HEK293 (cell line): ENCODE measurements around the gene MLX.
A peak's percentile ranks its signal among the peaks of the same experiment; 100 is the strongest.

Experiments used
- HOXC10 ChIP-seq: sonication (generic); formaldehyde crosslinking; IDR thresholded peaks from 2 replicates; pipeline ENCODE4 v1.8.1; 2023; ENCODE audit warnings: mild to moderate bottlenecking, missing genetic modification reagents
- IKZF3 ChIP-seq: fragments of 450-650 bp; IDR thresholded peaks from 2 replicates; pipeline ENCODE4 v1.5.0; 2018; ENCODE audit warnings: missing biosample characterization, mild to moderate bottlenecking, missing genetic modification characterization, moderate library complexity
- INSM2 ChIP-seq: fragments of 450-650 bp; formaldehyde crosslinking; IDR thresholded peaks from 2 replicates; pipeline ENCODE4 v1.5.1; 2016; ENCODE audit warnings: missing biosample characterization, missing genetic modification characterization
- KLF16 ChIP-seq: fragments of 450-650 bp; formaldehyde crosslinking; IDR thresholded peaks from 2 replicates; pipeline ENCODE4 v1.5.1; 2017; ENCODE audit warnings: missing biosample characterization, missing genetic modification characterization
- RBAK ChIP-seq: fragments of 450-650 bp; formaldehyde crosslinking; IDR thresholded peaks from 2 replicates; pipeline ENCODE4 v1.5.1; 2016; ENCODE audit warnings: missing biosample characterization, missing genetic modification characterization
- ZBTB17 ChIP-seq: fragments of 450-650 bp; formaldehyde crosslinking; IDR thresholded peaks from 2 replicates; pipeline ENCODE4 v1.5.1; 2016; ENCODE audit warnings: missing biosample characterization, missing genetic modification characterization
- ZBTB21 ChIP-seq: fragments of 450-650 bp; formaldehyde crosslinking; IDR thresholded peaks from 2 replicates; pipeline ENCODE4 v1.5.1; 2017; ENCODE audit warnings: missing biosample characterization, missing genetic modification characterization
- ZFP3 ChIP-seq: fragments of 450-650 bp; formaldehyde crosslinking; IDR thresholded peaks from 2 replicates; pipeline ENCODE4 v1.5.1; 2016; ENCODE audit warnings: low read depth, missing biosample characterization, missing genetic modification characterization
- ZNF138 ChIP-seq: fragments of 450-650 bp; formaldehyde crosslinking; IDR thresholded peaks from 2 replicates; pipeline ENCODE4 v1.5.1; 2016; ENCODE audit warnings: missing biosample characterization, missing genetic modification characterization, borderline replicate concordance
- ZNF174 ChIP-seq: fragments of 450-650 bp; formaldehyde crosslinking; IDR thresholded peaks from 2 replicates; pipeline ENCODE4 v1.5.0; 2017; ENCODE audit warnings: missing biosample characterization, mild to moderate bottlenecking, missing genetic modification characterization
- ZNF175 ChIP-seq: fragments of 450-650 bp; formaldehyde crosslinking; IDR thresholded peaks from 2 replicates; pipeline ENCODE4 v1.5.1; 2016; ENCODE audit warnings: missing biosample characterization, missing genetic modification characterization
- ZNF202 ChIP-seq: fragments of 450-650 bp; formaldehyde crosslinking; IDR thresholded peaks from 2 replicates; pipeline ENCODE4 v1.5.1; 2016; ENCODE audit warnings: missing biosample characterization, missing genetic modification characterization, borderline replicate concordance
- ZNF354C ChIP-seq: fragments of 450-650 bp; formaldehyde crosslinking; IDR thresholded peaks from 2 replicates; pipeline ENCODE4 v1.5.1; 2016; ENCODE audit warnings: missing biosample characterization, missing genetic modification characterization, low read depth, borderline replicate concordance
- ZNF394 ChIP-seq: fragments of 450-650 bp; formaldehyde crosslinking; IDR thresholded peaks from 2 replicates; pipeline ENCODE4 v1.5.1; 2016; ENCODE audit warnings: missing biosample characterization, missing genetic modification characterization, mild to moderate bottlenecking, moderate library complexity, borderline replicate concordance
- ZNF404 ChIP-seq: fragments of 450-650 bp; formaldehyde crosslinking; IDR thresholded peaks from 2 replicates; pipeline ENCODE4 v1.5.1; 2017; ENCODE audit warnings: missing biosample characterization, missing genetic modification characterization
- ZNF423 ChIP-seq: fragments of 450-650 bp; formaldehyde crosslinking; IDR thresholded peaks from 2 replicates; pipeline ENCODE4 v1.5.1; 2016; ENCODE audit warnings: missing biosample characterization, missing genetic modification characterization
- ZNF433 ChIP-seq: fragments of 450-650 bp; formaldehyde crosslinking; IDR thresholded peaks from 2 replicates; pipeline ENCODE4 v1.5.1; 2016; ENCODE audit warnings: missing biosample characterization, missing genetic modification characterization, low read depth
- ZNF501 ChIP-seq: fragments of 450-650 bp; formaldehyde crosslinking; IDR thresholded peaks from 2 replicates; pipeline ENCODE4 v1.5.1; 2016; ENCODE audit warnings: missing biosample characterization, missing genetic modification characterization
- ZNF558 ChIP-seq: fragments of 450-650 bp; formaldehyde crosslinking; IDR thresholded peaks from 2 replicates; pipeline ENCODE4 v1.5.1; 2016; ENCODE audit warnings: missing biosample characterization, missing genetic modification characterization
- ZNF560 ChIP-seq: fragments of 450-650 bp; formaldehyde crosslinking; IDR thresholded peaks from 2 replicates; pipeline ENCODE4 v1.5.1; 2017; ENCODE audit warnings: missing biosample characterization, missing genetic modification characterization, borderline replicate concordance
- ZNF623 ChIP-seq: fragments of 450-650 bp; formaldehyde crosslinking; IDR thresholded peaks from 2 replicates; pipeline ENCODE4 v1.5.1; 2016; ENCODE audit warnings: missing biosample characterization, missing genetic modification characterization
- ZNF629 ChIP-seq: fragments of 450-650 bp; formaldehyde crosslinking; IDR thresholded peaks from 2 replicates; pipeline ENCODE4 v1.5.1; 2017; ENCODE audit warnings: missing biosample characterization, missing genetic modification characterization
- ZNF677 ChIP-seq: fragments of 450-650 bp; IDR thresholded peaks from 2 replicates; pipeline ENCODE4 v1.5.0; 2018; ENCODE audit warnings: missing biosample characterization, mild to moderate bottlenecking, missing genetic modification characterization, moderate library complexity
- ZNF692 ChIP-seq: fragments of 450-650 bp; formaldehyde crosslinking; IDR thresholded peaks from 2 replicates; pipeline ENCODE4 v1.5.1; 2016; ENCODE audit warnings: missing biosample characterization, missing genetic modification characterization
- ZSCAN23 ChIP-seq: fragments of 450-650 bp; formaldehyde crosslinking; IDR thresholded peaks from 2 replicates; pipeline ENCODE4 v1.5.1; 2016; ENCODE audit warnings: missing biosample characterization, missing genetic modification characterization
- ZSCAN30 ChIP-seq: fragments of 450-650 bp; IDR thresholded peaks from 2 replicates; pipeline ENCODE4 v1.5.1; 2018; ENCODE audit warnings: missing biosample characterization, mild to moderate bottlenecking, missing genetic modification characterization, moderate library complexity
- TF ChIP-seq, protein P1 (sequence below): fragments of 450-650 bp; formaldehyde crosslinking; IDR thresholded peaks from 2 replicates; pipeline ENCODE4 v1.5.1; 2016; ENCODE audit warnings: missing biosample characterization, missing genetic modification characterization
- TF ChIP-seq, protein P2 (sequence below): sonication (generic); formaldehyde crosslinking; IDR thresholded peaks from 2 replicates; pipeline ENCODE4 v1.8.1; 2022; ENCODE audit warnings: mild to moderate bottlenecking, moderate library complexity, missing genetic modification reagents
- TF ChIP-seq, protein P3 (sequence below): fragments of 450-650 bp; formaldehyde crosslinking; IDR thresholded peaks from 2 replicates; pipeline ENCODE4 v1.5.1; 2017; ENCODE audit warnings: missing biosample characterization, mild to moderate bottlenecking, missing genetic modification characterization, moderate library complexity
- TF ChIP-seq, protein P4 (sequence below): fragments of 450-650 bp; formaldehyde crosslinking; conservative IDR thresholded peaks from 2 replicates; pipeline ENCODE4 v1.5.1; 2016; ENCODE audit warnings: low read depth, missing biosample characterization, missing genetic modification characterization

MLX gene

GRCh38 chr17:42518755-42519545 is 48.0 kb upstream of the MLX start (continued):
- TF ChIP-seq ZNF677 (tag by site-specific recombination) (no peak), ZNF404 (tag by site-specific recombination) (no peak), ZNF202 (tag by site-specific recombination) (no peak), ZFP3 (tag by site-specific recombination) (no peak), ZNF629 (tag by site-specific recombination) (no peak), ZNF174 (tag by site-specific recombination) (no peak), ZNF558 (tag by site-specific recombination) (no peak), ZNF501 (tag by site-specific recombination) (no peak), ZSCAN30 (tag by site-specific recombination) (no peak), ZNF560 (tag by site-specific recombination) (no peak), ZNF138 (tag by site-specific recombination) (no peak), ZNF433 (no peak), ZNF623 (tag by site-specific recombination) (no peak), ZBTB17 (tag by site-specific recombination) (no peak), IKZF3 (peak; percentile 48; the same call in 1 of the 2 replicates), RBAK (no peak), ZNF354C (tag by site-specific recombination) (no peak), HOXC10 (no peak), ZBTB21 (no peak), ZNF394 (tag by site-specific recombination) (no peak), ZNF175 (tag by site-specific recombination) (no peak), ZSCAN23 (tag by site-specific recombination) (no peak), ZNF692 (peak; percentile 86), INSM2 (tag by site-specific recombination) (no peak), KLF16 (peak; percentile 41; the same call in 1 of the 2 replicates), ZNF423 (tag by site-specific recombination) (no peak)
- TF ChIP-seq, protein P1, sequence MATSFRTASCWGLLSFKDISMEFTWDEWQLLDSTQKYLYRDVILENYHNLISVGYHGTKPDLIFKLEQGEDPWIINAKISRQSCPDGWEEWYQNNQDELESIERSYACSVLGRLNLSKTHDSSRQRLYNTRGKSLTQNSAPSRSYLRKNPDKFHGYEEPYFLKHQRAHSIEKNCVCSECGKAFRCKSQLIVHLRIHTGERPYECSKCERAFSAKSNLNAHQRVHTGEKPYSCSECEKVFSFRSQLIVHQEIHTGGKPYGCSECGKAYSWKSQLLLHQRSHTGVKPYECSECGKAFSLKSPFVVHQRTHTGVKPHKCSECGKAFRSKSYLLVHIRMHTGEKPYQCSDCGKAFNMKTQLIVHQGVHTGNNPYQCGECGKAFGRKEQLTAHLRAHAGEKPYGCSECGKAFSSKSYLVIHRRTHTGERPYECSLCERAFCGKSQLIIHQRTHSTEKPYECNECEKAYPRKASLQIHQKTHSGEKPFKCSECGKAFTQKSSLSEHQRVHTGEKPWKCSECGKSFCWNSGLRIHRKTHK (tag by site-specific recombination): no peak
- TF ChIP-seq, protein P2, sequence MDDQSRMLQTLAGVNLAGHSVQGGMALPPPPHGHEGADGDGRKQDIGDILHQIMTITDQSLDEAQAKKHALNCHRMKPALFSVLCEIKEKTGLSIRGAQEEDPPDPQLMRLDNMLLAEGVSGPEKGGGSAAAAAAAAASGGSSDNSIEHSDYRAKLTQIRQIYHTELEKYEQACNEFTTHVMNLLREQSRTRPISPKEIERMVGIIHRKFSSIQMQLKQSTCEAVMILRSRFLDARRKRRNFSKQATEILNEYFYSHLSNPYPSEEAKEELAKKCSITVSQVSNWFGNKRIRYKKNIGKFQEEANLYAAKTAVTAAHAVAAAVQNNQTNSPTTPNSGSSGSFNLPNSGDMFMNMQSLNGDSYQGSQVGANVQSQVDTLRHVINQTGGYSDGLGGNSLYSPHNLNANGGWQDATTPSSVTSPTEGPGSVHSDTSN (CRISPR knock-in tag): no peak
- TF ChIP-seq, protein P3, sequence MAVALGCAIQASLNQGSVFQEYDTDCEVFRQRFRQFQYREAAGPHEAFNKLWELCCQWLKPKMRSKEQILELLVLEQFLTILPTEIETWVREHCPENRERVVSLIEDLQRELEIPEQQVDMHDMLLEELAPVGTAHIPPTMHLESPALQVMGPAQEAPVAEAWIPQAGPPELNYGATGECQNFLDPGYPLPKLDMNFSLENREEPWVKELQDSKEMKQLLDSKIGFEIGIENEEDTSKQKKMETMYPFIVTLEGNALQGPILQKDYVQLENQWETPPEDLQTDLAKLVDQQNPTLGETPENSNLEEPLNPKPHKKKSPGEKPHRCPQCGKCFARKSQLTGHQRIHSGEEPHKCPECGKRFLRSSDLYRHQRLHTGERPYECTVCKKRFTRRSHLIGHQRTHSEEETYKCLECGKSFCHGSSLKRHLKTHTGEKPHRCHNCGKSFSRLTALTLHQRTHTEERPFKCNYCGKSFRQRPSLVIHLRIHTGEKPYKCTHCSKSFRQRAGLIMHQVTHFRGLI: no peak
- TF ChIP-seq, protein P4, sequence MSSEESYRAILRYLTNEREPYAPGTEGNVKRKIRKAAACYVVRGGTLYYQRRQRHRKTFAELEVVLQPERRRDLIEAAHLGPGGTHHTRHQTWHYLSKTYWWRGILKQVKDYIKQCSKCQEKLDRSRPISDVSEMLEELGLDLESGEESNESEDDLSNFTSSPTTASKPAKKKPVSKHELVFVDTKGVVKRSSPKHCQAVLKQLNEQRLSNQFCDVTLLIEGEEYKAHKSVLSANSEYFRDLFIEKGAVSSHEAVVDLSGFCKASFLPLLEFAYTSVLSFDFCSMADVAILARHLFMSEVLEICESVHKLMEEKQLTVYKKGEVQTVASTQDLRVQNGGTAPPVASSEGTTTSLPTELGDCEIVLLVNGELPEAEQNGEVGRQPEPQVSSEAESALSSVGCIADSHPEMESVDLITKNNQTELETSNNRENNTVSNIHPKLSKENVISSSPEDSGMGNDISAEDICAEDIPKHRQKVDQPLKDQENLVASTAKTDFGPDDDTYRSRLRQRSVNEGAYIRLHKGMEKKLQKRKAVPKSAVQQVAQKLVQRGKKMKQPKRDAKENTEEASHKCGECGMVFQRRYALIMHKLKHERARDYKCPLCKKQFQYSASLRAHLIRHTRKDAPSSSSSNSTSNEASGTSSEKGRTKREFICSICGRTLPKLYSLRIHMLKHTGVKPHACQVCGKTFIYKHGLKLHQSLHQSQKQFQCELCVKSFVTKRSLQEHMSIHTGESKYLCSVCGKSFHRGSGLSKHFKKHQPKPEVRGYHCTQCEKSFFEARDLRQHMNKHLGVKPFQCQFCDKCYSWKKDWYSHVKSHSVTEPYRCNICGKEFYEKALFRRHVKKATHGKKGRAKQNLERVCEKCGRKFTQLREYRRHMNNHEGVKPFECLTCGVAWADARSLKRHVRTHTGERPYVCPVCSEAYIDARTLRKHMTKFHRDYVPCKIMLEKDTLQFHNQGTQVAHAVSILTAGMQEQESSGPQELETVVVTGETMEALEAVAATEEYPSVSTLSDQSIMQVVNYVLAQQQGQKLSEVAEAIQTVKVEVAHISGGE (tag by site-specific recombination): no peak
